Measurements from ENCODE around the gene CLSTN2. TPM values are rescaled to one million over a fixed set of nuclear protein-coding genes. Genes with fewer than 3 reads are reported as not detected.

CLSTN2 gene
- total RNA-seq, 1 donor from 2014 or later: 44.1 TPM

DNA sequence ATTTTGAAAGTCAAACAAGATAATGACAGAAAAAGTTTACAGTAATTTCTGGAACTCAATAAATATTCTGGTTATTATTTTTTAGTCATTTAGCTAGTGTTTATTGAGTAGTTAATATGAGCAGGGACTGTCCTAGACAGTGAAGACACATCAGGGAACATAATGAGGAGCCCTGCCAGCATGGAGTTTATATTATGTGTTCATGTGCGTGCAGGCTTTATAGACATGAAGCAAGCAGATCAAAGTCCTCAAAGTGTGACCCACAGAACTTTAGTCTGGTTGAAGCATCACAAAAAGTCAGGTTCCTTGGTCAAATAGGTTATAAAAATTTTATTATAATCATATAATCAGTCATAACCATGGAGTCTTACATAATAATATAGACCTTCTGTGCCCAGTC lies 289.3 kb downstream of the CLSTN2 start:
- no peak for DNase-seq (ENCODE audit: low spot score)

GRCh38 chr3:140225996-140226395 lies 291.0 kb downstream of the CLSTN2 start:
- no peak for DNase-seq (ENCODE audit: low spot score)

DNA sequence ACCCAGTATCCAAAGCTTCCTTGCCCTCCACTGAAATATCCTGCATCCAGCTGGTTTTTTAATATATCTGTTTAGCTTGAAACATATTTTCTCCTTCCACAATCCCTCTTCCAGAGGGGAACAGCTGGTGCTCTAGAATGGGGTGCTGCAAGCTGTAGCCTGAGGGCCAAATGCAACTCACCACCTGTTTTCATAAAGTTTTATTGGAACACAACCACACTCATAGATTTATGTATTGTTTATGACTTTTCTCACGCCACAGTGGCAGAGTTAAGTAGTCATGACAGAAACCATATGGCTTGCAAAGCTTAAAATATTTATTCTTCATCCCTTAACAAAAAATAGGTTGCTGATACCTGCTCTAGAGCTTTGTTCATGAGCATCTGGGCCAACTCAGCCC lies 298.7 kb downstream of the CLSTN2 start:
- no peak for DNase-seq (ENCODE audit: low spot score)

- DNase-seq (ENCODE audit: low spot score): no peak
Observed at GRCh38 chr3:140234256-140234655, 299.3 kb downstream of the CLSTN2 start.

GRCh38 chr3:140236836-140237501 lies 302.0 kb downstream of the CLSTN2 start:
- no peak for DNase-seq (ENCODE audit: low spot score)

DNA sequence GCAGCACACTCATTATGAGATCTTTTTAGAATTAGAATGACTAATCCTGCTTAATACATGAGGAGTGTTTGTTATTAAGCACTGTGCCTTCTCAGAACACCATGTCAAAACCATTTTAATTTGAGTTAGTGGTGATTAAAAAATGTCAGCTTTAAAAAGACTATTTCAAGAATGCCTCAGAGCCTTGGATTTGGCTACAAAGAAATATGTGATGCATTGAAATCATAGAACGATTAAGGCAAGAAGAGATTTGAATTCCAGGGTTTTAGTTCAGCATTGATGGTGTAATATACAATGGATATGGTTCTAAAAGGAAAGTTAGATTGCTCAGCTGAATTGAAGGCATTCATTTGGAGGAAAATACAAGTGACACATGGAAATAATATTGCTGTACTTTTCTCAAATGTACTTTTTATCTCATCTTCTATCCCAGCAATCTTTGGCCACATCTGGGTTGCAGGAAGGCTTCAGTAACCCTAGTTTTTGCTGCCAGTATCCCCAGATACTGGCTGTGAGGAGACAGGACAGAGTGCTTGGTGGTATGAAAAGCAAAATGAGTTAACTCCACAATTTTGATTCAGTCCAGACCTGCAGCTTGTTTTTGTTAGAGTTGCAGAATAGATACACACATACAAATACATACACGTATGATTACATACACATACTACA lies 303.8 kb downstream of the CLSTN2 start:
- DNase-seq (ENCODE audit: low spot score): no peak

DNA sequence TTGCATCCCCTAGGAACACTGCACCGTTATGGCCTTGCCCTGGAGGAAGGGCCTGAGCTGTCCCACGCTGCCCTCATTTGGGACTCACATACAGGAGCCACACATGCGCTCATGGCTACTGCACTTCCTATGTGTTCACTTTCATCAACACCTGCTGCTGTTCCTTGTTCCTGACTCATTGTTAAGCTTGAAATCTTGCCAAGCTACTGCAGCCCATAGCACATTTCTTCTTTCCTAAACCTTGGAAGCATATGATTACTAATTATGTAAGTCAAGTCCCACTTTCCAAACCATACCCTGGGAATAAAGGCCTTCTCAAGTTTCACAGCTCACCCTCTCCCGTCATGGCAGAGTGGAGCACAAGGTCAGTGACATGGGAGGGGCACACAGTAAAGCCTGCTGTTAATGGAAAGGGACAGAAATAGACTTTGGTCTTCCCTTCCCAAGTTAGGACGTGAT lies 307.9 kb downstream of the CLSTN2 start:
- DNase-seq (ENCODE audit: low spot score): no peak

DNA sequence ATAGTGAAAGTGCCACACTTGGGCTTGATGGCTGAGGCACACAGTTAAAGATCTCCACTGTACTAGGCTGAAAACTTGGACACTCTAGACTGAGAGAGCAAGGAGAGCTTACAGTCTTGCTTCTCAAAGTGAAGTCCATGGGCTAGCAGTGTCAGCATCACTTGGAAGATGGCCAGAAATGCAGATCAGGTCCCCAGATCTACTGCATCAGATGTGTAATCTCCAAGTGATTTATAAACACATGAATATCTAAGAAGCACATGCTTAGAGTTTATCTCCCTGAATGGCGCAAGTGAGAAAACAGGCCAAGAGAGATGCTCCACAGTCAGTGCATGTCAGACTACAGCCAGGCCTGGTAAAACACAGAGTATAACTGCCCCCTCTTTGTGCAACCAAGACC lies 308.6 kb downstream of the CLSTN2 start:
- no peak for DNase-seq (ENCODE audit: low spot score)

GRCh38 chr3:140244893-140245292 lies 309.9 kb downstream of the CLSTN2 start:
- DNase-seq (ENCODE audit: low spot score): no peak

GRCh38 chr3:140246578-140246977 lies 311.6 kb downstream of the CLSTN2 start:
- no peak for DNase-seq (ENCODE audit: low spot score)

GRCh38 chr3:140247775-140248174 lies 312.8 kb downstream of the CLSTN2 start:
- no peak for DNase-seq (ENCODE audit: low spot score)

DNA sequence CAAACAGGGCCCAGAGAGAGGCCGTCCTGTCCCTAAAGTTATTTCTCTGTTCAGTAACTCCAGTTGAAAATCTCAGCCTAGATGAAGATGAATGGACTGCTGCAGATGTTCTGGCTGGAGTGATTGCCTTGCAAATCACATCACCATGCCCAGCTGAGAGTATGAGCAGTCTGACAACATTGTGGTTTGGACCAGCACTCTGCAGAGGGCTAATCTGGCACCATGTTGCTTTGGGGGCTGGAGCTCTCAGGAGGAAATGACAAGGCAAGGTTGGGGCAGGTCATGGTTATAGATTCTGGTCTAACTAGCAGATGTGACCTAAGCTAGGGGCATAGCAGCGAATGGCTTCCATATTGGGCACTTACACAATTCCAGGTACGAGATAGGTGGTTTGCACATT lies 314.2 kb downstream of the CLSTN2 start:
- no peak for DNase-seq (ENCODE audit: low spot score)

DNA sequence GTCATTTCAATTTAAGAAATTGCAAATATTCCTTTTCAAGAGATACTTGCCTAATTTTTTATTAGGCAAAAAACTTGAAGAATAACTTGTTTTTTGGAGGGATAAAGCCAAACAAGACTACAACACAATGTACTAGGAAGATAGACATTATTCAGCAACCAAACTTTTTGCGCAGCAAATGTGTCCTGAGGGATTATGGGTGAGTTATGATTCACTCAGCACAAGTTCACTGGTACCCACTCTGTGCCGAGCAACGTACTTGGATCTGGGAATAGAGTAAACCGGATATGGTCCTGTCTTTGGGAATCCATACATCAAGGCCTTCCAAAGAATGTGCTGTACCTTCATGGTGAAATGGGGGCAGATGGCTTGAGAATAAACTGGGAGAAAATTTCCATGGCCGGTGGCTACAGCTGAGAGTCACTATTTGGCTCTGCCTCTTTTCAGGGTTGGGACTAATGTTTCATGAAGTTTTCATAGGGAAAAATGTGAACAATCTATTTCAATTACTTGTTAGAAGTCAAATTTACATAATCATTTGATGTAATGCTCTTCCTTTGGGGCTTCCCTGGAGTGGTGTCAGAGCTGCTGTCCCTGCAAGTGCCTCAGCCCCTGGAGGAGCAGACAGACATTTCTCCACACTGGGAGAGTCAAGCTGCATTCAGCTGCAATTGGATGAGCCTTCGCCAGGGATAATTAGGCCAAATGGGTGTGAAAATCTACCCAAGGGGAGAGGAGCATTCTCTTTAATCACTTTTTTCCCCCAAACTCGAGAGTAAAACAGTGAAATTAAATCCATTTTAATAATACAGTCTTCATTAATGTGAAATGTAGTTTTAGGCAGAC lies 315.2 kb downstream of the CLSTN2 start:
- DNase-seq (ENCODE audit: low spot score): no peak

GRCh38 chr3:140250945-140251344 lies 316.0 kb downstream of the CLSTN2 start:
- DNase-seq (ENCODE audit: low spot score): no peak

- no peak for DNase-seq (ENCODE audit: low spot score)
Observed at GRCh38 chr3:140251678-140252077, 316.7 kb downstream of the CLSTN2 start.

DNA sequence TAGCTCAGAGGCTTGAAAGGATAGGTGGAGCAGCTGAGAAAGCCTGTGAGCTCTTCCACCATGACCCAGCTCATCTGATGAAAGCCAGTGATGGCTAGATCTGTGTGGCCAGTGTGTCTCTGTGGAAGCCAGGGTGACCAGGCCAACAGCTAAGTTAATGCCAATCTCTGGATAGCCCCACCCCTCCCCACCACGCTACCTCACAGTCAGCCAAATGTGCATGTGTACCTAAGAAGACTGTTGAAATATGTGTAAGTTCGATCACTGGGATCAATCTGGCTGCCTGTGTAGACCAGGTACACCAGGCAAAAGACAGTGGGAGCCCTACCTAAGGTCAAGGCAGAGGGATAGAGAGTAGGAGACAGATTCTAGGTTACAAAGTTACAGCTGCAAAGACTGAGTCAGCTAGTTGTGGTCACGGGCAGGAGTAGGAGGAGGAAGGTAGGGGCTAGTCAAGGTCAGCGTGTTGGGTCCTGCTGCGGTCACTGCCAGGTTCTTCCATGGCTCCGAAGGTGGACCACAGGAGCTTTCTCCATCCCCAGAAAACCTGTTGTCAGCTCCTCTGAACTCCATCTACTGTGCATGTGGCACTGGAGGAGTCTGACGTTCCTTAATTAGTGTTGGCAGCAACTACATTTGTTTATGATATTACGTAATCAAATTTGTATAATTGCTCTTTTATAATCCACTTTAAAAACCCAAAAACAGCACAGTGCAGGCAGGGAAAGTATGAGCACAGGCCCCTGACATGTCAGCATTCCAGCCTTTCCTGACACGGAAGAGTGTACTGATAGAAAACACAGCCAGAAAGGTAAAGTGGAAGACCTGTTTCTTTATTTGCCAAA lies 318.0 kb downstream of the CLSTN2 start:
- no peak for DNase-seq (ENCODE audit: low spot score)

- DNase-seq (ENCODE audit: low spot score): no peak
Observed at GRCh38 chr3:140258222-140258724, 323.3 kb downstream of the CLSTN2 start.

GRCh38 chr3:140265302-140265701 lies 330.3 kb downstream of the CLSTN2 start:
- DNase-seq (ENCODE audit: low spot score): no peak

DNA sequence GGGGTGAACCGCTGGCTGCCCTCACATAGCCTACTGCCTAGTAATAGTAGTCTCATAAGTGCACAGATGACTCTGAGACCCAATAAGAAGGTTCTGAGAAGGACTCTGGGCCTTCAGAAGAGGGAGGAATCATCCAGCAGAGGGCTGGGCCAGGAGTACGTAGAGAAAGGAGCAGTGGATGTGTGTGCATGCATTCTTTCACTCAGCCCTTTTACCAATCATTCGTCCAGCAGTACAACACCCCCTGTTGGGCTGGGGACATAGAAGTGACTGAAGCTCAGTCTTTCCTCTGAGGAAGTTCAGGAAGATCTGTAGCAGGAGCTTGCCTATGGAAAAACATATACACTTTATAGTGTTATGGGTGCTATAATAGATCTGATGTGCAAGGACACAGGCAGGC lies 333.1 kb downstream of the CLSTN2 start:
- no peak for DNase-seq (ENCODE audit: low spot score)

- DNase-seq (ENCODE audit: low spot score): no peak
Observed at GRCh38 chr3:140268610-140269009, 333.6 kb downstream of the CLSTN2 start.

GRCh38 chr3:140270329-140270728 lies 335.3 kb downstream of the CLSTN2 start:
- DNase-seq (ENCODE audit: low spot score): no peak

Measured in mesenteric fat pad (tissue), 1 donor.